HCT116 (cell line): ENCODE measurements around the gene CDK14. TPM values are rescaled to one million over a fixed set of nuclear protein-coding genes. Genes with fewer than 3 reads are reported as not detected.

Source experiments
- ATAC-seq: fragments of 200-7000 bp; cut with Tn5 transposase; 2 replicates; pipeline ENCODE4 v1.9.1; 2020; ENCODE audit warnings: mild to moderate bottlenecking, moderate library complexity
- BruUV-seq: library from RNA; stranded (reverse); fragments of 400-500 nt; replicated peaks from 2 replicates; lab custom pipeline; 2021; lab: Mats Ljungman, UMichigan
- CTCF ChIA-PET: fragments of 300-600 bp; sonication (Branson Sonifier 250); formaldehyde crosslinking; loops from one replicate; lab custom pipeline; 2021; ENCODE audit warnings: antibody characterized with exemption; lab: Charles Lee
- POLR2A ChIA-PET: fragments of 300-600, 350-600 bp; sonication (Branson Sonifier 250); formaldehyde crosslinking; loops from one replicate; lab custom pipeline; 2021; ENCODE audit warnings: antibody characterized with exemption; lab: Charles Lee
- RAD21 ChIA-PET, 2 experiments: fragments of 300-600 bp; sonication (Branson Sonifier 250); formaldehyde crosslinking; loops; one replicate each; lab custom pipeline; 2023; ENCODE audit warnings: low total read pairs in 2 of 2; ENCODE audit not compliant: uncharacterized antibody in 2 of 2, unreplicated experiment in 2 of 2, low non-redundant PET in 1 of 2; lab: Charles Lee
- DNase-seq: peaks from one replicate; pipeline ENCODE4 v3.0.0-alpha.2; 2010; ENCODE audit warnings: low read depth, low spot score
- H2AFZ ChIP-seq: fragments of 200-600 bp; shearing (Covaris generic), sonication (generic); 2 replicates; pipeline ENCODE4 v1.6.1; 2017; ENCODE audit warnings: low read depth, mixed run types, mixed read lengths, antibody characterized with exemption, low read length; ENCODE audit not compliant: poor library complexity, severe bottlenecking
- H3K27ac ChIP-seq: 2 replicates; pipeline ENCODE4 v1.5.1; 2012; ENCODE audit warnings: low read depth, low read length
- H3K27me3 ChIP-seq: fragments of 200-600 bp; sonication (generic); 2 replicates; pipeline ENCODE4 v1.6.1; 2016; ENCODE audit warnings: mixed run types, low read length, mixed read lengths; ENCODE audit not compliant: insufficient read depth
- H3K36me3 ChIP-seq, 2 experiments: fragments of 200-500 bp in 1 of 2; fragments of 200-600 bp in 1 of 2; sonication (Bioruptor generic) in 1 of 2; sonication (generic) in 1 of 2; 2 replicates each; pipeline versions ENCODE4 v1.5.1 to v1.6.1; 2014 to 2016; ENCODE audit warnings: low read length in 2 of 2, inconsistent platforms in 1 of 2, mixed read lengths in 1 of 2, mixed run types in 1 of 2; ENCODE audit not compliant: insufficient read depth in 2 of 2, control insufficient read depth in 1 of 2
- H3K4me1 ChIP-seq, 2 experiments: fragments of 200-600 bp in 1 of 2; sonication (generic) in 1 of 2; 2 replicates each; pipeline versions ENCODE4 v1.5.1 to v1.6.1; 2012 to 2017; ENCODE audit warnings: low read length in 2 of 2, inconsistent platforms in 1 of 2, mild to moderate bottlenecking in 1 of 2, mixed read lengths in 1 of 2, mixed run types in 1 of 2, moderate library complexity in 1 of 2; ENCODE audit not compliant: insufficient read depth in 2 of 2, control insufficient read depth in 1 of 2
- H3K4me2 ChIP-seq: fragments of 200-600 bp; sonication (generic); 2 replicates; pipeline ENCODE4 v1.6.1; 2017; ENCODE audit warnings: mixed run types, low read length, mixed read lengths
- H3K4me3 ChIP-seq, 2 experiments: fragments of 200-600 bp in 1 of 2; sonication (generic) in 1 of 2; replicated peaks in 1 of 2; 2 replicates each; pipeline ENCODE4 v1.5.1; 2011 to 2016; ENCODE audit warnings: low read length in 2 of 2, control low read depth in 1 of 2, low read depth in 1 of 2, mild to moderate bottlenecking in 1 of 2, mixed read lengths in 1 of 2, mixed run types in 1 of 2
- H3K79me2 ChIP-seq: fragments of 200-600 bp; sonication (generic); 2 replicates; pipeline ENCODE4 v1.6.1; 2017; ENCODE audit warnings: mild to moderate bottlenecking, mixed run types, low read length, moderate library complexity, mixed read lengths; ENCODE audit not compliant: insufficient read depth
- H3K9ac ChIP-seq: fragments of 200-600 bp; sonication (generic); 2 replicates; pipeline ENCODE4 v1.6.1; 2016; ENCODE audit warnings: low read length, mixed read lengths
- H3K9me2 ChIP-seq: fragments of 200-600 bp; sonication (generic), shearing (Covaris generic); 2 replicates; pipeline ENCODE4 v1.6.1; 2017; ENCODE audit warnings: mixed run types, mild to moderate bottlenecking, moderate library complexity; ENCODE audit not compliant: insufficient read depth
- H3K9me3 ChIP-seq, 2 experiments: fragments of 200-500 bp in 1 of 2; fragments of 200-600 bp in 1 of 2; sonication (Bioruptor generic) in 1 of 2; sonication (generic) in 1 of 2; 2 replicates each; pipeline ENCODE4 v1.6.1; 2014 to 2017; ENCODE audit warnings: low read length in 2 of 2, mixed read lengths in 2 of 2, inconsistent platforms in 1 of 2, low read depth in 1 of 2, mild to moderate bottlenecking in 1 of 2, mixed run types in 1 of 2, moderate library complexity in 1 of 2; ENCODE audit not compliant: control insufficient read depth in 1 of 2, insufficient read depth in 1 of 2
- H4K20me1 ChIP-seq: fragments of 200-600 bp; sonication (generic), shearing (Covaris generic); 2 replicates; pipeline ENCODE4 v1.6.1; 2017; ENCODE audit warnings: mixed run types, mild to moderate bottlenecking, moderate library complexity; ENCODE audit not compliant: insufficient read depth
- CBX3 ChIP-seq: IDR thresholded peaks from 2 replicates; pipeline ENCODE4 v1.6.1; 2012; ENCODE audit warnings: low read depth
- CEBPB ChIP-seq: IDR thresholded peaks from 2 replicates; pipeline ENCODE4 v1.6.1; 2012; ENCODE audit warnings: low read depth
- EGR1 ChIP-seq: IDR thresholded peaks from 2 replicates; pipeline ENCODE4 v1.6.1; 2012; ENCODE audit warnings: low read depth
- ELF1 ChIP-seq: IDR thresholded peaks from 2 replicates; pipeline ENCODE4 v1.6.1; 2012; ENCODE audit warnings: low read depth, borderline replicate concordance
- EZH2 ChIP-seq: fragments of 200-600 bp; sonication (generic); IDR thresholded peaks from 2 replicates; pipeline ENCODE4 v1.6.1; 2017; ENCODE audit warnings: antibody characterized with exemption, mixed run types
- EZH2phosphoT487 ChIP-seq: fragments of 200-600 bp; IDR thresholded peaks from 2 replicates; pipeline ENCODE4 v1.6.1; 2018; ENCODE audit warnings: antibody characterized with exemption, borderline replicate concordance
- JUND ChIP-seq: IDR thresholded peaks from 2 replicates; pipeline ENCODE4 v1.6.1; 2012
- POLR2A ChIP-seq: IDR thresholded peaks from 2 replicates; pipeline ENCODE4 v1.7.0; 2011; ENCODE audit warnings: borderline replicate concordance; ENCODE audit not compliant: insufficient read depth, insufficient read length; ENCODE audit errors: extremely low read depth
- POLR2AphosphoS5 ChIP-seq: IDR thresholded peaks from 2 replicates; pipeline ENCODE4 v1.6.1; 2011; ENCODE audit warnings: mild to moderate bottlenecking, low read depth, low read length, moderate library complexity
- RAD21 ChIP-seq: IDR thresholded peaks from 2 replicates; pipeline ENCODE4 v1.6.1; 2012; ENCODE audit warnings: low read depth, mild to moderate bottlenecking
- SIN3A ChIP-seq: IDR thresholded peaks from 2 replicates; pipeline ENCODE4 v1.6.1; 2012; ENCODE audit warnings: low read depth
- SP1 ChIP-seq: IDR thresholded peaks from 2 replicates; pipeline ENCODE4 v1.6.1; 2012; ENCODE audit warnings: low read depth
- SRF ChIP-seq: IDR thresholded peaks from 2 replicates; pipeline ENCODE4 v1.6.1; 2012; ENCODE audit warnings: low read depth
- YY1 ChIP-seq: IDR thresholded peaks from 2 replicates; pipeline ENCODE4 v1.6.1; 2011; ENCODE audit warnings: low read length, low read depth, moderate library complexity, mild to moderate bottlenecking; ENCODE audit not compliant: insufficient replicate concordance; ENCODE audit errors: extremely low read depth
- ZBTB33 ChIP-seq: IDR thresholded peaks from 2 replicates; pipeline ENCODE4 v1.6.1; 2011; ENCODE audit warnings: mild to moderate bottlenecking, low read length, moderate library complexity; ENCODE audit not compliant: insufficient replicate concordance; ENCODE audit errors: extremely low read depth
- ZFX ChIP-seq: fragments of 450-650 bp; IDR thresholded peaks from 2 replicates; pipeline ENCODE4 v1.6.1; 2017
- ZNF274 ChIP-seq: fragments of 200-500 bp; sonication (Bioruptor generic); IDR thresholded peaks from 2 replicates; pipeline ENCODE4 v1.6.1; 2014; ENCODE audit warnings: mild to moderate bottlenecking, low read depth, low read length, inconsistent platforms
- intact Hi-C: fragments of 100-400 bp; cut with micrococcal nuclease; formaldehyde crosslinking; loops from 2 replicates; pipeline ENCODE4 v1.10.0; 2022
- total RNA-seq: library from RNA; stranded (reverse); gene quantifications from one replicate; pipeline ENCODE4 v1.2.1, GENCODE V29; 2021; ENCODE audit not compliant: unreplicated experiment
- TF ChIP-seq, protein P1 (sequence below): IDR thresholded peaks from 2 replicates; pipeline ENCODE4 v1.6.1; 2012

The CDK14 gene
- total RNA-seq, 1 experiment from 2014 or later: 10.2 TPM

DNA sequence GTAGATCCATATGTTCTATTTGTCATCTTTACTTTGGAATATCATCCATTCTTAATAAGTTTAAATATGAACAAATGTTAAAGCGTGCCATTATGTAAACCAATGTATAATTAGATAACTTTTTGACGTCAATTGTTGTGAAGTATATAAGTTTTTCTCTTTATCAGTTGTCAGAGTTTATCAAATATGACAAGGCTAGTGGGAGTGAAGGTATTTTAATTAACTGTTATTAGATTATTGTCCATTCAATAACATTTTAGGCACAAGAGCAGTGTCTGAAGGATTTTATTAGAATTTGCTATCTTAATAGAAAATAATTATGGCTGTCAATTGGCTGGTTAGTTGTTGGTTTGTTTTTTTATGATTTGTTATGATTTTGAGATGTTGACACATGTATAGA is 280.6 kb downstream of the CDK14 start:
- no peaks in the 10 kb centered on the region for H3K9me2 ChIP-seq
- intact Hi-C loops: no loop called here
- no peaks in the 10 kb centered on the region for H4K20me1 ChIP-seq
- CTCF ChIA-PET: no interaction called here
- no peak for TF ChIP-seq EZH2
- TF ChIP-seq SIN3A: no peak
- no peak for TF ChIP-seq POLR2A
- no peaks in the 10 kb centered on the region for H3K36me3 ChIP-seq
- no peak overlapping the region for H2AFZ ChIP-seq
- H3K9ac ChIP-seq: no peak overlapping the region
- H3K79me2 ChIP-seq: no peaks in the 10 kb centered on the region
- ATAC-seq (no peak), DNase-seq (no peak)
- RAD21 ChIA-PET: no interaction called here
- no peak overlapping the region for H3K27ac ChIP-seq
- POLR2A ChIA-PET: no interaction called here
- H3K4me2 ChIP-seq: no peak overlapping the region
- no peaks in the 10 kb centered on the region for H3K9me3 ChIP-seq
- no peak overlapping the region for H3K4me3 ChIP-seq
- no peaks in the 10 kb centered on the region for H3K4me1 ChIP-seq
- no peaks in the 10 kb centered on the region for H3K27me3 ChIP-seq
- BruUV-seq: no TSS peak

DNA sequence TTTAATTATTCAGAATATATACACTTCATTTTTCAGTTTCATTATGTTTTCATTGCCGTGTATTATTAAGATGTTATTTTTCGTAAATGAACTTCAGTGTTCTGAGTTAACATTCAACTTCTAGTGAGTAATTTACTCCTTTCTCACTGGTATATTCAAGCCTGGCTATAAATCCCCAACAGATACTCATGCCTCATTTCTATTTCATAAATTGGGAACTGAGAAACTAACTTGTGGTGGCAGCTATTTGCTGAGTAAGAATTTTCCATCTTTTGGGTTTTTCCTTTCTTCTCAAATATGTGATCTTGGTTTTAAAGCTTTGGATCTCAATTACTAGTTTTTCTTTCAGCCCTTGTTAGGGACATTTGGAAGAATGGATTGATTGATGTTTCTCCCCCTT is 281.1 kb downstream of the CDK14 start:
- no peak for ATAC-seq
- no peaks in the 10 kb centered on the region for H3K9me2 ChIP-seq
- no peak overlapping the region for H2AFZ ChIP-seq
- no peaks in the 10 kb centered on the region for H3K4me1 ChIP-seq
- ChIA-PET CTCF (no interaction called here), RAD21 (no interaction called here), POLR2A (no interaction called here)
- no peaks in the 10 kb centered on the region for H3K9me3 ChIP-seq
- no peaks in the 10 kb centered on the region for H3K27me3 ChIP-seq
- no peaks in the 10 kb centered on the region for H3K79me2 ChIP-seq
- TF ChIP-seq JUND (no peak), ELF1 (no peak), ZNF274 (no peak), ZBTB33 (no peak), EZH2phosphoT487 (no peak), CBX3 (no peak), RAD21 (no peak), SP1 (no peak), CEBPB (no peak), YY1 (no peak), SIN3A (no peak), EGR1 (no peak), SRF (no peak), POLR2AphosphoS5 (no peak), EZH2 (no peak), ZFX (no peak)
- TF ChIP-seq, protein P1, sequence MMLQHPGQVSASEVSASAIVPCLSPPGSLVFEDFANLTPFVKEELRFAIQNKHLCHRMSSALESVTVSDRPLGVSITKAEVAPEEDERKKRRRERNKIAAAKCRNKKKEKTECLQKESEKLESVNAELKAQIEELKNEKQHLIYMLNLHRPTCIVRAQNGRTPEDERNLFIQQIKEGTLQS: no peak
- H3K4me2 ChIP-seq: no peak overlapping the region
- H3K9ac ChIP-seq: no peak overlapping the region
- DNase-seq: no peak
- intact Hi-C loops: no loop called here
- no TSS peak for BruUV-seq
- no peak overlapping the region for H3K27ac ChIP-seq
- H3K36me3 ChIP-seq: no peaks in the 10 kb centered on the region
- H4K20me1 ChIP-seq: no peaks in the 10 kb centered on the region
- H3K4me3 ChIP-seq: no peak overlapping the region
